H9 (cell line): ENCODE measurements around the gene DNAI2. TPM values are rescaled to one million over a fixed set of nuclear protein-coding genes. Genes with fewer than 3 reads are reported as not detected.

Experiments used
- DNase-seq: peaks from one replicate; pipeline ENCODE4 v3.0.0-alpha.2; 2017
- H2AFZ ChIP-seq: one replicate; pipeline ENCODE4 v1.6.1; 2013; ENCODE audit warnings: mild to moderate bottlenecking, low read length, control low read depth, moderate library complexity
- H2AK5ac ChIP-seq: 2 replicates; pipeline ENCODE4 v1.6.1; 2013; ENCODE audit warnings: low read length, control low read depth, mixed read lengths; ENCODE audit not compliant: insufficient read length
- H2BK120ac ChIP-seq: one replicate; pipeline ENCODE4 v1.6.1; 2013; ENCODE audit warnings: low read depth, mild to moderate bottlenecking, low read length, control low read depth, inconsistent platforms; ENCODE audit not compliant: poor library complexity, severe bottlenecking
- H2BK12ac ChIP-seq: 2 replicates; pipeline ENCODE4 v1.6.1; 2013; ENCODE audit warnings: low read length, control low read depth, mixed read lengths, low read depth; ENCODE audit not compliant: insufficient read length
- H2BK15ac ChIP-seq: 2 replicates; pipeline ENCODE4 v1.6.1; 2013; ENCODE audit warnings: low read depth, low read length, control low read depth
- H2BK20ac ChIP-seq: one replicate; pipeline ENCODE4 v1.6.1; 2013; ENCODE audit warnings: low read depth, mild to moderate bottlenecking, low read length, control low read depth, inconsistent platforms; ENCODE audit not compliant: poor library complexity, severe bottlenecking
- H2BK5ac ChIP-seq: 2 replicates; pipeline ENCODE4 v1.6.1; 2013; ENCODE audit warnings: low read length, control low read depth, mixed read lengths; ENCODE audit not compliant: insufficient read length
- H3K14ac ChIP-seq: 2 replicates; pipeline ENCODE4 v1.6.1; 2013; ENCODE audit warnings: low read length, control low read depth; ENCODE audit not compliant: insufficient read depth
- H3K18ac ChIP-seq: 2 replicates; pipeline ENCODE4 v1.6.1; 2013; ENCODE audit warnings: low read depth, mild to moderate bottlenecking, mixed read lengths, low read length, control low read depth; ENCODE audit not compliant: insufficient read length
- H3K23ac ChIP-seq: 2 replicates; pipeline ENCODE4 v1.6.1; 2013; ENCODE audit warnings: low read length, control low read depth, mixed read lengths, low read depth; ENCODE audit not compliant: insufficient read length
- H3K23me2 ChIP-seq: 2 replicates; pipeline ENCODE4 v1.6.1; 2013; ENCODE audit warnings: low read depth, mild to moderate bottlenecking, mixed read lengths, low read length, control low read depth; ENCODE audit not compliant: insufficient read length, poor library complexity, severe bottlenecking
- H3K27ac ChIP-seq: 2 replicates; pipeline ENCODE4 v1.5.1; 2013; ENCODE audit warnings: low read length, control low read depth, mixed read lengths, low read depth; ENCODE audit not compliant: insufficient read length
- H3K27me3 ChIP-seq: 2 replicates; pipeline ENCODE4 v1.6.1; 2013; ENCODE audit warnings: low read length, control low read depth, inconsistent platforms; ENCODE audit not compliant: insufficient read depth
- H3K4ac ChIP-seq: 2 replicates; pipeline ENCODE4 v1.6.1; 2013; ENCODE audit warnings: low read depth, mild to moderate bottlenecking, control low read depth, inconsistent platforms, low read length, moderate library complexity
- H3K4me1 ChIP-seq: 2 replicates; pipeline ENCODE4 v1.6.1; 2013; ENCODE audit warnings: low read length, control low read depth, inconsistent platforms; ENCODE audit not compliant: insufficient read depth
- H3K4me2 ChIP-seq: 2 replicates; pipeline ENCODE4 v1.6.1; 2013; ENCODE audit warnings: low read length, control low read depth, mixed read lengths; ENCODE audit not compliant: insufficient read length, insufficient read depth
- H3K56ac ChIP-seq: 2 replicates; pipeline ENCODE4 v1.6.1; 2013; ENCODE audit warnings: low read depth, mild to moderate bottlenecking, mixed read lengths, low read length, control low read depth; ENCODE audit not compliant: insufficient read length
- H3K79me1 ChIP-seq: 2 replicates; pipeline ENCODE4 v1.6.1; 2013; ENCODE audit warnings: low read depth, mild to moderate bottlenecking, moderate library complexity, low read length, control low read depth, inconsistent platforms; ENCODE audit not compliant: insufficient read depth, poor library complexity, severe bottlenecking
- H3K79me2 ChIP-seq: 2 replicates; pipeline ENCODE4 v1.6.1; 2013; ENCODE audit warnings: low read length, control low read depth, inconsistent platforms; ENCODE audit not compliant: insufficient read depth
- H3K9ac ChIP-seq: 2 replicates; pipeline ENCODE4 v1.6.1; 2013; ENCODE audit warnings: low read length, control low read depth, mixed read lengths; ENCODE audit not compliant: insufficient read length; ENCODE audit errors: extremely low read depth
- H3K9me3 ChIP-seq: one replicate; pipeline ENCODE4 v1.6.1; 2013; ENCODE audit warnings: low read depth, low read length, inconsistent platforms; ENCODE audit not compliant: control insufficient read depth
- H3T11ph ChIP-seq: one replicate; pipeline ENCODE4 v1.6.1; 2013; ENCODE audit warnings: mild to moderate bottlenecking, low read length, control low read depth, inconsistent platforms
- H4K20me1 ChIP-seq: one replicate; pipeline ENCODE4 v1.6.1; 2013; ENCODE audit not compliant: control insufficient read depth, insufficient read length, insufficient read depth
- H4K5ac ChIP-seq: 2 replicates; pipeline ENCODE4 v1.6.1; 2013; ENCODE audit warnings: low read depth, mild to moderate bottlenecking, mixed read lengths, low read length, control low read depth; ENCODE audit not compliant: insufficient read length
- H4K8ac ChIP-seq: replicated peaks from 2 replicates; pipeline ENCODE4 v1.6.1; 2013; ENCODE audit warnings: low read length, control low read depth, mixed read lengths, low read depth; ENCODE audit not compliant: insufficient read length
- H4K91ac ChIP-seq: 2 replicates; pipeline ENCODE4 v1.6.1; 2013; ENCODE audit warnings: low read depth, mild to moderate bottlenecking, moderate library complexity, mixed read lengths, low read length, control low read depth; ENCODE audit not compliant: insufficient read length
- H3K27ac Mint-ChIP-seq, 3 experiments: 2 replicates in 2 of 3; 3 replicates in 1 of 3; pipeline ENCODE4 v1.8.0; 2020 to 2021; ENCODE audit warnings: mixed read lengths in 3 of 3, mild to moderate bottlenecking in 1 of 3, moderate library complexity in 1 of 3
- H3K27me3 Mint-ChIP-seq: 2 replicates; pipeline ENCODE4 v1.8.0; 2021; ENCODE audit warnings: low read depth, mild to moderate bottlenecking, moderate library complexity, mixed read lengths
- H3K36me3 Mint-ChIP-seq, 3 experiments: 2 replicates in 2 of 3; 3 replicates in 1 of 3; pipeline ENCODE4 v1.8.0; 2020 to 2021; ENCODE audit warnings: low read depth in 3 of 3, mixed read lengths in 3 of 3; ENCODE audit not compliant: insufficient read depth in 1 of 3
- H3K4me1 Mint-ChIP-seq, 2 experiments: 2 replicates each; pipeline ENCODE4 v1.8.0; 2020; ENCODE audit warnings: mixed read lengths in 2 of 2
- H3K4me3 Mint-ChIP-seq, 2 experiments: 2 replicates in 1 of 2; 3 replicates in 1 of 2; pipeline ENCODE4 v1.8.0; 2020 to 2021; ENCODE audit warnings: mild to moderate bottlenecking in 2 of 2, mixed read lengths in 2 of 2, moderate library complexity in 1 of 2
- H3K9me3 Mint-ChIP-seq, 2 experiments: 2 replicates in 1 of 2; 3 replicates in 1 of 2; pipeline ENCODE4 v1.8.0; 2020; ENCODE audit warnings: mild to moderate bottlenecking in 2 of 2, mixed read lengths in 2 of 2, moderate library complexity in 1 of 2
- CTCF ChIP-seq: fragments of 200-600 bp; sonication (generic); conservative IDR thresholded peaks from 3 replicates; pipeline ENCODE4 v1.8.0; 2021; ENCODE audit warnings: antibody characterized with exemption, mild to moderate bottlenecking
- WGBS: extraction: QIAGEN DNeasy Blood & Tissue Kit; methylation state at CpG from one replicate; pipeline ENCODE4 v1.1.7; 2013; ENCODE audit warnings: missing lambda C conversion rate, low lambda C conversion rate, mixed read lengths; ENCODE audit not compliant: insufficient read length; ENCODE audit errors: extremely low coverage; 5-methylcytosine and 5-hydroxymethylcytosine counted together
- total RNA-seq: library from RNA; stranded (reverse); gene quantifications from 2 replicates; pipeline ENCODE4 v1.2.1, GENCODE V29; 2021

Gene DNAI2
- total RNA-seq, 1 experiment from 2014 or later: not detected

- H3K4me3 Mint-ChIP-seq: no peak overlapping the region
- Histone ChIP-seq H3K23me2 (peaks cover 6% of the 10 kb centered on the region), H2AFZ (no peak overlapping the region), H3K18ac (no peak overlapping the region), H3K4ac (no peak overlapping the region), H2BK120ac (no peak overlapping the region), H3T11ph (no peak overlapping the region), H3K79me2 (no peaks in the 10 kb centered on the region), H3K4me1 (no peaks in the 10 kb centered on the region), H4K8ac (no peak overlapping the region), H3K4me2 (no peak overlapping the region), H3K79me1 (no peaks in the 10 kb centered on the region), H2AK5ac (no peak overlapping the region), H2BK15ac (no peak overlapping the region), H4K20me1 (no peaks in the 10 kb centered on the region), H3K56ac (no peak overlapping the region), H2BK5ac (no peak overlapping the region), H4K91ac (no peak overlapping the region), H3K9me3 (no peaks in the 10 kb centered on the region), H4K5ac (no peak overlapping the region), H3K14ac (no peak overlapping the region), H3K27me3 (no peaks in the 10 kb centered on the region), H3K9ac (no peak overlapping the region), H3K27ac (no peak overlapping the region), H3K23ac (no peak overlapping the region), H2BK20ac (no peak overlapping the region), H2BK12ac (no peak overlapping the region)
- DNase-seq: no peak
- H3K36me3 Mint-ChIP-seq: no peaks in the 10 kb centered on the region
- no peak for TF ChIP-seq CTCF
- no peak overlapping the region; a peak in 1 of 7 replicates for H3K27ac Mint-ChIP-seq
- no CpG with 5 or more reads among the region's 9 CpGs for WGBS
- H3K27me3 Mint-ChIP-seq: peaks cover 8% of the 10 kb centered on the region
- peaks cover 6 to 7% of the 10 kb centered on the region in 2 experiments; a peak in 3 of 4 replicates for H3K4me1 Mint-ChIP-seq
- no peaks in the 10 kb centered on the region for H3K9me3 Mint-ChIP-seq
Measured at GRCh38 chr17:74282587-74283370, 8.7 kb downstream of the DNAI2 start.
